ENCODE results near the gene NPC1L1.

Gene NPC1L1

DNA sequence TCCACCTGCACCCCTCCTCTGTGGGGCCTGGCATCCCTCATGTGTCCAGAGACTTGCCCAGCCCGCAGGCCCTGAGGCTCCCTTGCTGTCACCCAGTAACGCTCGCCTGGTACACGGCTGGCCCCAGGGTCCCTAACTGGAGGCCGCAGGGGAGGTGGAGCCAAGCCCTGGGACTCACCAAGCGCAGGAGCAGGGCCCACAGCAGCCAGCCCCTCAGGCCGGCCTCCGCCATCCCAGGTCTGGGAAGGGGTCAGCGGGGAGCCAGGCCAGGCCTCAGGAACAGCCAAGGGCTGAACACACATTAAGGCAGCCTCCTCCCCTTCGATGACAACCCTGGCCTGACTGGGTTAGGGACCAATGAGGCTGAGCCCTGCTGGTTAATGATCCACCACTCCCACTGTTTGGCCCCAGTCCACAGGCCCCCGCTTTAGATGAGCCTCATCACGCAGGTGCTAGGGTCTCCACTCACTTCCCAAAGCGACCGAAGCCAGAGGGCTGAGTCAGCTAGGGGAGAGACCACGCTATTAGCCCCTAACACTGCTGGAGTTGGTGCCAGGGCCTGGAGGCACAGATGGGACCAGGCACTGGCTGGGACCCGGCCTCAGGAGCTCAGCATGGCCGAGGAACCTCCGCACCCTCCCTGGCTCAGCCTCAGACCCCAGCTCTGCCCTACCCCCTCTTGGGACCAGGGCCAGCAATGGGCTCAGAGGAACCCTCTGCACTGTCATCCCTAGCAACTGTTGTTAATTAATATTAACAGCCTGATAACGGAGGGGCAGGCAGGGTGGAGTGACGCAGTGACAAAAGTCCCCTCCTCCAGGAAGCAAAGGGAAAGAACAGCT is at the start of gene NPC1L1:
TSS of gene NPC1L1 (minus strand) at position 303 of the 842 bp plus-strand sequence. CDS start at position 232, 71 bp downstream.
- no peak for DNase-seq

- DNase-seq, result peak; percentile 2
Observed at GRCh38 chr7:44590910-44591309, 49.8 kb upstream of the NPC1L1 start.

GRCh38 chr7:44587843-44588711 is 46.9 kb upstream of the NPC1L1 start:
- peak; percentile 63 for DNase-seq

- DNase-seq, result no peak
Observed at GRCh38 chr7:44583146-44583865, 42.2 kb upstream of the NPC1L1 start.

DNA sequence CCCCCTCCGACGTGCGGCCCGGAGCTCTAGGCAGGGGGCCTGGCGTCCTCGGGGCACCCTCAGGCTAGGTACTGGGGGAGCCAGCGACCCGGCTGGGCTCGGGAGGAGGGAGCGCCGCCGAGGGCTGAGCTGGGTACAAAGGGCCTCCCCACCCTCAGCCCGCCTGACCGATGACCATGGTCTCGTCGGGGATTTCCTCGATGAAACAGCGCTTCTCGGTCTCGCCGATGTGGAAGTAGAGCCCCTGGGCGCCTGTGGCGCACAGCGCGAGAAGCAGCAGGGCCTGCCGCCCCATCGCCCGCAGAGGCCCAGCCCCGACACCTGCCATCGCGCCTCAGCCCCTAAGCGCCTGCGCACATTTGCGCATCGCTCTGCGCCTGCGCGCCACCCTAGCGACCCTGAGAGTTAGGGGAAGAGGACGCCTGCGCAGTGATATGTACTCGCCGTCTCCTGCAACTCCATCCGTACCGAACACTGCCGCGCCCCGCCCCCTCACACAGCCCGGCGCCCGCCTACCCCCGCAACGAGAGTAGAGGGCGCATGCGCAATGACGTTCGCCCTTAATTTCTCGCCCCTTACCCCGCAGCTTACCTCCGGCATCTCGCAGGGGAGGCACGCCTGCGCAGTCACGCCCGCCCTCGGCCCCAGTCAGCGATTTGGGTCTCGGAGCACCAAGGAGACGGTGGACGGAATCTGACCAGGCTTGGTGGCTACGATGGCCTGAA is 40.9 kb upstream of the NPC1L1 start, which contains the start of gene TMED4:
TSS of gene TMED4 (minus strand) at position 353 of the 725 bp plus-strand sequence. CDS start at position 328, 25 bp downstream.
- peak; percentile 97 for DNase-seq

GRCh38 chr7:44580945-44581878 is 40.1 kb upstream of the NPC1L1 start:
- DNase-seq, result no peak

GRCh38 chr7:44576228-44576627 is 35.1 kb upstream of the NPC1L1 start:
- no peak for DNase-seq

DNA sequence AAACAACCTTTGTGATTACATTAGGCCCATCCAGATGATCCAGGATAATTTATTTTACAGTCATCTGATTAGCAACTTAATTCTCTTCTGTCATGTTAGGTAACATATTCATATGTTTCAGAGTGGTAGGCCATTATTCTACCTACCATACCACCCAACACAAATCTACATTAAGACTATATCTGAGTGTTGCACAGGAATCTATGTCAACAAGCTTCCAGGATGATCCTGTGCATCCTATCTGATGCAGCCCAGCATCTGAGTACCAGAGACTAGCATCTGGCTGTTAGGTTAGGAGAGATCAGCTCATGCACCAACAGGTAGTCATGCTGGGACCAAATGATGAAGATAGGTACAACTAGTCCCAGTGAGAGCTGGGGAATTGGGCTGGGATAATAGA is 33.9 kb upstream of the NPC1L1 start:
- no peak for DNase-seq

- no peak for DNase-seq
Observed at GRCh38 chr7:44574287-44574872, 33.2 kb upstream of the NPC1L1 start.

DNA sequence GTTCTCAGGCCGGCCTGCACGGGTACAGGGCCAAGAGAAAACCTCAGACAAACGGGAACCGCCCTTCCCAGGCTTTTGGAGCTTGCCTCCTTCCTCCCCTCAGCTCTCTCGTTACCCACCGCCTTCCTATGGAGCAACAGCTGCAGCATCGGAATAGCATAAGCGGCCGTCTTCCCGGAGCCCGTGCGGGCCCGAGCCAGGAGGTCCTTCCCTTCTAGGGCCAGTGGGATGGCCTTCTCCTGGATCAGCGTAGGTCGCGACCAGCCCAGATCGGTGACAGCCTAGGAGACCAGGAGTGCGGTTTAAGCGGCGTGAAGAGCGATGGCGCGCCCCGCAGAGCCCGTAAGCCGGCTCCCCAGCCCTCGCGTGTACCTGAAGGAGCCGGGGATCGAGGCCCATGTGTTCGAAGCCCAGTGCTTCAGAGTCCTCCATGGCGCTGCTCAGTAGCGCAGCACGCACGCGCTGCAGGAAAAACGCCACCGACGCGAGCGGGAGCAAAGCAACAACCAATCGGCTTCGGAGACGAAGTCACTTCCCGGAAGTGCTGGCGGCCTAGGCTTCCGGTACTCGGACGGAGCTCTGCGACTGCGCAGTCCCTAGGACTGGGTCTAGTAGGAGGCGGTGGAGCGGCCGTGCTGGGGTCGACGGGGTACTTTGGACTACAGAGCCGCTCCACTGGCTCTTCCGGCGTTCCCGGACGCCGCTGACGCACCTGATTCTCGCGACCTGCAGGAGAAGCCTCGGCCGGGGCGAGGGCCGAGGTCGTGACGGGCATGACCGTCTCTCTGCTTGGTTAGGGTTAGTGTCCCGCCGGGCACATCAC is 32.5 kb upstream of the NPC1L1 start, which contains the start of gene DDX56:
TSS of gene DDX56 (minus strand) at position 445 of the 823 bp plus-strand sequence. CDS start at position 432, 13 bp downstream.
- peak; percentile 95 for DNase-seq

DNA sequence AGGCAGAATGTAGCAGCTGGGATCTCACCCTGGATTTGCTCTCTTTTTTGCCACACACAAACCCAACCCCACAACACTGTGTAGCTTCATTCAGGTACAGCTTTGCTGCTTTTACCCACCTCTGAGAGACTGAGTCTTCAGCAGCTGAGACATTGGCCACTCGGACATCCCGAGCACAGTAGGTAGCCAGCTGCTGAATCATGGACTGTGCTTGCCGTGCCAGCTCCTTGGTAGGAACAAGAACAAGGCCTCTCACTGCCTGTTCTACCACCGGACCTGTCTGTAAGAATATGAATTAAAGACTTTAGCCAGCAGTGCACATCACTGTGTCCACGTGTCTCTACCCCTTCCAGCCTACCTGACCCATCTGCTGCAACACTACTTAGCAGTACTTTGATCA is 31.6 kb upstream of the NPC1L1 start:
- DNase-seq, result no peak

- no peak for DNase-seq
Observed at GRCh38 chr7:44569959-44570358, 28.8 kb upstream of the NPC1L1 start.

DNA sequence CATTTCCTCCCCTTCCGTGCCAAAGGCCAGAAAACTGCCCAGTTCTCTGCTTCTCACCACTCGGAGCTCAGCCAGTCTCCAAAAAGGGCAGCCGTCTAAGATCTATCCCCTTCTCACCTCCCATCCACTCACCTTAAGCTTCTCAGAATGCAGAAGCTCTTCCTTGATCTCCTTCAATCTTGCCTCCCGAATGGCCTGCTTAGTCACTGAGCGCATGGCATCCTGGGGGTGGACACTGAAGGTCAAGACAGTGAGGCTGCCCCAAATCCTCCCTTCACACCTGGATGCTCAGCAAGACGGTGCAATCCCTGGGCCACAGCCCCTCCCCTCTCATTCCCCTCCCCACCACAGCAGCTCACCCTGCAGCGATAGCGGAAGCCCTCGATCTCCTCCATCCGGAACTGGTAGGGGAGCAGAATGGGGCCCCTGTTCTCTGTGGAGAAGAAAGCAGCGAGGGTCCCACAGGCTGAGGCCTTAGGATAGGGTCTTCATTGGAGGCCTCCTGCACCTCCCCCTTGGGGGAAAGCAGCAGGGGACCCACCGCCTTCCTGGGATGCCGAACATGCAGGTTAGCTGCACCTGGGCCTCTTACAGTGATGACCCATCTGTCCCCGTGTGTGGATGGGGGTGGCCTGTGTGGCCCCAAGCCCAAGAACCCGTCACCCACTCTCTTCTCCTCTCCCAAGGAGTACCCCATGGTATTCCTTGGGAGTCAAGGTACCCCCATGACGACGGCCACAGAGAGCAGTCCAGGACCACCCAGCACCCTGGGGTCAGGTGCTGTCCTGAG is 27.8 kb upstream of the NPC1L1 start:
- DNase-seq, result no peak

DNA sequence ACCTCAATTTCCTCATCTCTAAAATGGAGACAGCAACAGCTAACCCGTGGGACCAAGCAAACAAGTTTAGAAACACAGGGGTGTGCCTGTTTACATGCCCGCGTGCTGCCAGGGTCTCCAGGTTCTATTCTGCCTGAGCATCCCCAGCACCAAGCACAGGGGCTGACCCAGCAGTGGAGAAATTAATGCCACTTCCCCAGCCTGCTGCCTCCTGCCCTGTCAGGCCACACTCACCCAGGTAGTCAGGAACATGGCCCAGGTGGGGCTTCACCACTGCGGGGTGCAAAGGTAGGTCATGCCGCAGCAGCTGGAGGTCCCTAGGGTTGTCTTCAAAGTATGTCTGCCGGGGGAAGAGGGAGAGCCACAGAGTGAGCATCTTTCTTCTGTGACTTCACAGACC is 26.8 kb upstream of the NPC1L1 start:
- DNase-seq, result no peak

DNA sequence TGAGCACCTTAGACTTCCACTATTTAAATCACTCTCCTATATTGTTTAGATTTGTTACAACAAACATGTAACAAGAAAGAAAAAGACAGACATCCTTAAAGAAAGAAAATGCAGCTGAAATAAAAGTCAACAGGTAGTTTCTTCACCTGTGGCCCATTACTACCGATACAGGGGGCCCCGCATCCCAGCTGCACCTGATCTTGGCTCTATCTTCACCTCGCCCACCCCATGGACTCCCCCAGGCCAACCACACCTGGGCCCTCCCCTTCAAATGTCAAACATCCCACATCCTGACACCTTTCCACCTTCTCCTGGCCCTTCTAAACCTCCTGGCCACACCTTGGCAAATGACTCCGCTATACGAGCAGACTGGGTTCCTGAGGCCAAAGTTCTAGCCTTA is 25.6 kb upstream of the NPC1L1 start:
- DNase-seq, result no peak

DNA sequence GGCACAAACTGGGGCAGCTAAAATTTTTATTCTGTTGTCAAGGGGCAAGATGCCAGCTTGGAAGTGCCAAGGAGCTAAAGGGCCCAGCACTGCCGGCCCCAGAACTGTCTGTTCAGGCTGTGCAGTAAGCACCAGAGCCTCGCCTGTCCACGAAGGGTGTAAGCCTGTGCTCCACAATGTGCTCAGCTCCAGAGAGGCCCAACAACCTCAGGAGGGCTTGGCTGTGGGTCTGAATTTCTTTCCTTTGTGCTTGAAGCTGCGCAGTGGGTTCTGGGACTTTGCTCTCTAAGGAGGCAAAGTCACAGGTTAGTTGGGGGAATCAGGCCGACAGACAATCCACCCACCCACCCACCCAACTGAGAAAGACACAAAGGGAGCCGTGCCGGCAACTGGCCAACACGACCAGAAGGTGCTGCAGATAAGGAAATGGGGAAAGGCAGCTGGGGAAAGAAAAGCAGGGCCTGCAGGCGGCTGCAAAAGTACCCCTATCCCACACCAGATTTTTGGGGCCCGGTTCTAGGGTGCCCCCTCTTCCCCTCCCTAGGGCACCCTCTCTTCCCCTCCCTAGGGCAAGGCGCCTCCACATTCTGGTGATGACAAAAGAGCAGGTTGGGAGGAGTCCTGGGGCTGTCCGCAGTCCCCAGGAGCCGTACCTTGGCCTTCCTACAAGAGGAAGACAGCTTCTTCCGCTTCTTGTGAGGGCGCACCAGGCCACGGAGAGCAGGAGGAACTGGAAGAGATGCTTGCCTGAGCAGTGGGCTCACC is 24.8 kb upstream of the NPC1L1 start:
- no peak for DNase-seq

DNA sequence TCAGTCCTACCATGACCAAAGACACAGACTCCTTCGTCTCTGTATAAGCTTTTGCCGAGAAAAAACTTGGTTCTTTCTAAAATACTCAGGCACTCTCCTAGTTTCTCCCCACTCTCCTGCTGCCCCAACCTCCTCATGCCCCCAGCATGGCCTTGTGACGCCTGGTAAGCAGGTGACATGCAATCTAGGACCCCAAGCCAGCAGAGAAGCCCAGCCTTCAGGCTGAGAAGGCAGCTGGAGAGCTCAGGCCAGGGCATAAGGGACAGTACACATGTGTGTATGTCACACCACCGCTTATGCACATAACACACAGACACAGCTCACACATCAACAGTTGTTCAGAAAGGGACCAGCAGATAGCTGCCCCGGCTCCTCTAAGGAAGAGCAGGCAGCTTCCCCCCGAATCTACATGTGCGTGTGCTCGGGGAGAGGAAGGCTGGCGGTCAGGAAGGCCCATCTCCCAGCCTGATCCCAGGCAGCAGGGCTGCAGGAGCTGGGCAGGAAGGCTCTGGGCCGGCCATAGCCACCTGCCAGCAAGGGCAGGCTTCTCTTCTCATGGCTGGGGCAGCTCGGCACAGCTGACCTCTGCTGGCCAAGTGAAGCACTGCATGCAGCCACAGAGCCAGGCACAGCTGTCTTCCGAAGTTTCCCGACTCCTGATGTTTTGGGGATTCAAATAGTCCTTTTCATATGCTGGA is 24.1 kb upstream of the NPC1L1 start:
- peak; percentile 13 for DNase-seq
